ENCODE data around the gene OSTM1.

GRCh38 chr6:108024427-108025073 lies 50.0 kb downstream of the OSTM1 start:
- no peak for TF ChIP-seq CTCF (IDR thresholded peaks at IDR 0.05)
- no peak for TF ChIP-seq POLR2A (IDR thresholded peaks at IDR 0.05)

Data from testis (tissue), 2 donors.